Measurements from ENCODE around the gene MKLN1.
"Not testable (repeated sequence)": the region's sequence is repeated elsewhere in the genome, so short reads cannot be mapped to it uniquely, and the experiment has no call there.

MKLN1 gene

DNA sequence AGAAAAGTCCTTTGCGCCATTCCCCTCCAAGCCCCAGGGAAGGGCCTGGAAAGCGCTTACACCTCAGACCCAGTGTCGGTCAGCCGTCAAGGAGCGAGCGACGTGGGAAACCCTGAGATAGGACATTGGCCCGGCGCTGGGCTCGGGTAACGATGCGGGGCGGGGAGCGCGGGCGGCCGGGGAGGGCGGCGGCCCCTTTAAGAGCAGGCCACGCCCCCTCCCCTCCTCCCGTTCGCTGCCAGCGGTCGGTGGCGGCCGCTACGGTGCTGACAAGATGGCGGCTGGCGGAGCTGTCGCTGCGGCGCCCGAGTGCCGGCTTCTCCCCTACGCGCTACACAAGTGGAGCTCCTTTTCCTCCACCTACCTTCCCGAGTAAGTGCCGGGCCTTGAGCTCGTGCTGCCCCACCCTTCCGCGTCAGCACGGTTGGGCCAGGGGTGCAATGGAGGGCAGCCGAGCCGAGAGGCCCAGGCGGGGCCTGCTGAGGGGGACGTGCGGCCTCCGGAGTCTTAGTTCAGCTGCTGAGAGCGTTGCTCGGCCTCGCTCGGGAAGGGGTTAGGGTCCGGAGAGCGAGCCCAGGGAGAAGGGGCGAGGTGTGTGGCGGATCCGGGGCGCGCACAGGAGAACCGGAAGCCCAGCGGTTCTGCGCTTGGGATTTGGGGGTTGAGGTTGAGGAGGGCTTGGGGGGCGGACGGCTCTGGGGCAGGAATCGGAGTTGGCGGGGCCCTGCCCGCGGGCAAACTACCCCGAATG lies at the start of gene MKLN1:
Gene MKLN1, plus strand, starts transcription at position 251 of the 751 bp plus-strand sequence. Its CDS starts 24 bp downstream, at position 275.
- peak; percentile 95 for DNase-seq (ENCODE audit: low spot score)

DNA sequence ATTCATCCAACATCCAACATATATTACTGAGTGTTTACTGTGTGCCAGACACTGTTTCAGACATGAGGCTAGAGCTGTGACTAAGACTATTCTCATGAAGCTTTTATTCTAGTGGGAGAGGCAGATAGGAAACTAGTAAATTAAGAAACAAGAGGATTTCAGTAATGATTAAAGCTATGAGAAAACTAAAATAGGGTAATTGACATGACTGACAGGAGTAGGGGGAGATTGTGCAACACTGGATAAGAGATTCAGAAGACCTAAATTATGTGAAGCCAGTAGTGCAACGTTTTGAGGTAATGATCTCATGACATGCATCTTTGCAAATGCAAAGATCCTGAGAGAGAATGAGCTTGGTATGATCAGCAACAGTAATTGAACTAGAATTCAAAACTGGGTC lies 48.6 kb upstream of the MKLN1 start:
- DNase-seq (ENCODE audit: low spot score): no peak

DNA sequence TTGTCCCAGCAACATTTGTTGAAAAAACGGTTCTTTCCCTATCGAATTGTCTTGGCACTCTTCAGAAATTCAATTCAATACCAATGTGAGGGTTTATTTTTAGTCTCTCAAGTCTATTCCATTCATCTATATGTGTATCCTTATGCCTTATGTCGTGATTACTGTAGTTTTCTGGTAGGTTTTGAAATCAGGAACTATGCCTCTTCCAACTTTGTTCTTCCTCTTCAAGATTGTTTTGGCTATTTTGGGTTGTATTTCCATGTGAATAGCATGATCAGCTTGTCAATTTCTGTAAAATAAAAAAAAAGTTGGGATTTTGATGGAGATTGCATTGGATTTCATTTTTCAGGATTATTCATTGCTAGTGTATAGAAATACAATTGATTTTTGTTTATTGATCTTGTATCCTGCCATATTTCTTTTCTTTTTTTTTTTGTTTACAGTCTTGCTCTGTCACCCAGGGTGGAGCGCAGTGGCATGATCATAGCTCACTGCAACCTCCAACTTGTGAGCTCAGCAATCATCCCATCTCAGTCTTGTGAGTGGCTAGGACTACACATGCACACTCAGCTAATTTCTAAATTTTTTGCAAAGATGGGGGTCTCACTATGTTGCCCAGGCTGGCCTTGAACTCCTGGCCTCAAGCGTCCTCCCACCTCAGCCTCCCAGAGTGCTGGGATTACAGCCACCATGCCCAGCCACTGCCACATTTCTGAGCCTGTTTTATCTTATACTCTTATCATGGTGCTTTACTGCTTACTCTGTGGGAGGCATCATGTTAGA lies 46.2 kb upstream of the MKLN1 start:
- no peak for DNase-seq (ENCODE audit: low spot score)

DNA sequence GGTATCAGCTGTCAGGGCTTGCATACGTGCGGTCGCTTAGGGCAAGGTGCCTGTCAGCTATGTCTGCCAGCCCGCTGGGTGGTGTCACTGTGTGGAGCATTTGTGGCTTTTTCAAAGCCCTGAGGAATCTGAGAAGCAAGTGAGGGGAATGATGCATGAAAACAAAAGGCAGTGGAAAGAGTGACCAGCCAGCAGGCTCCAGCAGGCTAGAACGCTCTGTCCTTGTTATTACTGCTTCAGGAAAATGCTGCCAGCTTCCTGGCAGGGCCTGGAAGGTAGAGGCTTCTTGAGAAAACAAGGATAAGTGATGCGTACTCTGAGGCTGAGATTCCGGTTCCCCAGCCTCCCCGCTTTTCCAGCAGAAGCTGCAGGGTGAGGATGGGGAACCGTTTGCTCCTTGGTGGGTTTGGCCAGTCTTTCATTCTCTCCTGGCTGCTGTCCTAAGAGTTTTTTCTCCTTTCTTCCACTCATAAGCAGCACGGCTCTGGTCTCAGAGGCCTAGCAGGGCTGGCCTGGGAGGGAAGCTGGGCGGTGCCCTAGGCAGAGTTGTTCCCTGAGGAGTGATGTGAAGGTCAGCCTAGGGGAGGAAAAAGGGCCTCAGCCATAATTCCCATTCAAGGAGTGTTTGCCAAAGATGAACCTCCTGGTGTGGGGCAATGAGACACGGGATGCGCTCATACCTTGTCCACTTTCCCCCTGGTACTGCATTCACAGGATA lies 42.8 kb upstream of the MKLN1 start:
- peak; percentile 62 for DNase-seq (ENCODE audit: low spot score)

DNA sequence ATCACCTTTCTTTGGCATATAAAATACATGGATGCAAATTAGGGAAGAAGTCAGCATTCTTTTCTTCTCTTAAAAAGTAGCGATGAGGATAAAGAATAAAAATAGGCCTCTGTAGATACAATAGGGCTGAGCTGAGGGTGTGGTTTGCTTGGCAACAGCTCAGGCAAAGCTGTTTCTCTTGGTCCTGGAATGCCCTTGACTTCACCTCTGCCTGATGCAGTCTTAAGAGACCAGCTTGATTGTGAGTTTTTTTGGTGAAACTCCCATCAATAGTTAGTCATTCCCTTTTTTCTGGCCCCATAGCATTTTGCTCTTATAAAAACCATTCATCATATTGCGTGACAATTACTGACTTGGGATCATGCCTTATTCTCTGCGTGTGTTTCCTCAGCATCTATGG lies 42.1 kb upstream of the MKLN1 start:
- no peak for DNase-seq (ENCODE audit: low spot score)

DNA sequence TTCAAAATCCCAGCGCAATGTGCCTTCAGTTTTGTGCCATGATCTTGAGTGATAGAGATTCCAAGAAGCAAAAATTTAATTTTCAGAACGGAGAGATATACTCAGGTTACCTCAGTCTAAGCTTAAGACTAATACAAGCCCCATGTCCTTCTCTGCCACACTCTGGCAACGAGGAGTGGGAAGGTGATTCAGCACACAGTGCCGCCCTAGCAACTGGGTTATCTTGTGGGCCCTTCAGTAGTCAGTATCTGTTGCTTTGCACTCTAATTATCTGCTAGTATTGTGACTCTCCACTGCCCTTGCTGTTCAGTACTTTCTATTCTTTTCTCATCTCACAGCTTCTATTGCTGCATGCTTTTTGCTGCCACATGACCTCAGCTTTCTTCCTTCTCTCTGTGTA lies 39.2 kb upstream of the MKLN1 start:
- no peak for DNase-seq (ENCODE audit: low spot score)

DNA sequence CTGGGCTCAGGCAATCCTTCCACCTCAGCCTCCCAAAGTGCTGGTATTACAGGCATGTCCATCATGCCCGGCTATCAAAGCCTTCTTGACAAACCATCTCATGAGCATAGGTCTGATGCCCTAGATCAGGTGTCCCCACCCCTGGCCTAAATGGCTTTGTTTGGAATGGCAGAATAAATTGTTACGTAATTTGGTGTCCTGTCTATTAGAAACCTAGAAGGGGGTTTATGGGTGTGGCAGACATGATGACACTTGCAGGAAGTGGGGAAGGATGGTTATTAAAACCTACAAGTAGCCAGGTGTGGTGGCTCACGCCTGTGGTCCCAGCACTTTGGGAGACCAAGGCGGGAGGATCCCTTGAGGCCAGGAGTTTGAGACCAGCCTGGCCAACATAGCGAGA lies 38.6 kb upstream of the MKLN1 start:
- DNase-seq (ENCODE audit: low spot score): no peak

DNA sequence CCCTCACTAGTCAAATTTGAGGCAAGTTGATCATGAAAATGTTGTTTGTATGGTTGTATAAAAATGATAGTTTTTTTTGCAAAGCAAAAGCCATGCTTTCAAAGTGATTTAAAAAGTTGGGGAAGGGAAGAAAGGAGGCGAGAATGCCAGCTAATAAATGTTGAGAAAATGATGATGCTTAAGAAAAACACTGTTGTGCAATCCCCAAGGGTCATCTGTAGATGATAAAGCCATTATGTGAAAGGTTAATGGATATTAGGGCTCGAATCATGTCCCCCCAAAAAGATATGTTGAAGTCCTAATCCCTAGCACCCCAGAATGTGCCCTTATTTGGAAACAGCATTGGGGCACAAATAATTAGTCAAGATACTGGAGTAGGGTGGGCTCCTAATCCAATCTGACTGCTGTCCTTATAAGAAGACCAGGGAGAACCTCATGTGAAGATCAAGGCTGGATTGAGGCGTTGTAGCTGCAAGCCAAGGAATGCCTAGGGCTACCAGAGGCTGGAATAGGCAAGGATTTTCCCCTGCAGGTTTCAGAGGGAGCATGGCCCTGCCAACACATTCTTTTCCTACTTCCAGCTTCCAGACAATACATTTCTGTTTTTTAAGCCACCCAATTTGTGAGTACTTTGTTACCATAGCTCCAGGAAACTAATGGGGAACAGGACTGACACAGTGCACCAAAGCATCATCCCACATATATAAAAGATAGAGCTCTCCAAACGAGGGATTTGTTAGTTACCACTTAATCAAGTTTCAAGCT lies 35.4 kb upstream of the MKLN1 start:
- no peak for DNase-seq (ENCODE audit: low spot score)

DNA sequence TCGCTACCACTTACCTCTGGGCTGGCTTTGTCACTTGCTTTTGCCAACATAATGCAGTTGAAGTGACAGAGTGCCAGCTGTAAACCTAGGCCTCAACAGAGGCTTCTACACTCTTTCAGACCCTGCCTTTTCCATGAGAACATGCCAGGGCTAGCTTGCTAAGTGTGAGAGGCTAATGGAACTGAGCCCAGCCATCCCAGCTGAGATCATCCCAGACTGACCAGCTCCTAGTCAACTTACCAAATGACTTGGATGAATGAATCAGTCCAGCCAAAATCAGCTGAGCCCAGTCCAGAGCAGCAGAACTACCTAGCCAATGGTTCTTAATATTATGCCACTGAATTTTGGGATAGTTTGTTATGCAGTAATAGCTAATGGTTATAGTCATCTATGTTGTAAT lies 34.7 kb upstream of the MKLN1 start:
- DNase-seq (ENCODE audit: low spot score): no peak

DNA sequence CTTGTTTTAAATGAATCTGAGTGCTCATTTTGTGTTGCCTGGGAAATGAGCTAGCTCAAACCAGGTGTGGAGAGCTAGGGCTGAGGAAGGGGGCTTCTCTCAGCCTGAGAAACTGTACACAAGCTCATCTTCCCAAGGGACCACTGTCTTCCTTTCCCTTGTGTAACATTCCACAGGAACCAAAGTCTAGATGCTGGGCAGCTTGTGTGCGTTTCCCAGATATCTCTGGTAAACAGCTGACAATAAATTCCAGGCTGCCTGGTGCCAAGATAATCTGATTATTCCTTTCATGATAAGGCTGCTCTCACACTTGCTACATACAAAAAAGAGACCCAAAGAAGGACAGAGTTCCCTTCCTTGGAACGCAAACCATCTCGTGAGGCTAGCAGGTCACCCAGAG lies 33.1 kb upstream of the MKLN1 start:
- no peak for DNase-seq (ENCODE audit: low spot score)

DNA sequence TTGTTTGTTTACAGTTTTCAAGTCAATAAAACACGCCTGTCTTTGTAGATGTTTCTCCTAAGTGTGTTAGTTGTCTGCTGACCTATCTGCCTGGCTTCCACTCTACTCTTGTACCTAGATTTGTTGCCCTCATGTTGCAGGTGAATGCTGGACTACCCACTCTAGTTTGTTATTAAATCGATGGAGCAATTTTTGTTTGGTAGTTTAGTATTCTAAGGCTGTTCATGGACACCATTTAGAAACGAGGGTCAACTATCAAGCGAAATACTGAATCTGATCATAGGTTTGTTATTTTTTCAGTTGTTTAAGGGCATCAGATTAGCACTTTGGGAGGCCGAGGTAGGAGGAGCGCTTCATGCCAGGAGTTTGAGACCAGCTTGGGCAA lies 29.1 kb upstream of the MKLN1 start:
- DNase-seq (ENCODE audit: low spot score): no peak

DNA sequence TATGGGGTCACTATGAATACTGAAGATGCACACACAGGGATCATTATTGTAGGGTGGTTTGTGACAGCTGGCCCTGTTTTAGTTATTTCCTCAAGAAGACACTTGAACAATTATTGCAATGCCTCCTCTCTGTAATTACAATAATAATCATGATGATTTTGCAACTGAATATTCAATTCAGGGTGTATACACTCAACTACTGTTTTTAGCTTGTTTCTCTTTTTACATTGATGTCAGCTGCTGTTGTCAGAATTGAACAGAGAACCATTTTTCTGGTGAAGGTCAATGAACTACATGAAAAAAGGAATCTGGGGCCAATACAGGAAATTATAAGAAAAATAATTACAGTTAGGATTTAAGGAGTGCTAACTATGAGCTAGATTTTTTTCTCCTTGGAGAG lies 28.6 kb upstream of the MKLN1 start:
- no peak for DNase-seq (ENCODE audit: low spot score)

DNA sequence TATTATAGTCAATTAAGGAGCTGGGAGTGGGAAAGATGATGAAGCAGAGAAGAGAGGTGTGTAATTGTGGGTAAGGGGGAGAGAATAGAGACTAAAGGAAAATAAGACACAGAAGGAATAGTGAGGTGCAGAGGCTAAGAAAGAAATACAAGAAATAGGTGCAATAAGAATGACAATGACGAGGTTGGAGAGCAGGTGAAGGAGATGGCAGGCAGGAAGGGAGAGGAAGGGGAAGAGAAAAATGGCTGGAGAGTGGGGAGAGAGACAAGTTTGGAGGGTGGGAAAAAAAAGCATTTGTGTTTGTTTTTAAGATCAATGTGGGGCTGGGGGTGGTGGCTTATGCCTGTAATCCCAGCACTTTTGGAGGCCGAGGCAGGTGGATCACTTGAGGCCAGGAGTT lies 27.6 kb upstream of the MKLN1 start:
- DNase-seq (ENCODE audit: low spot score): no peak

DNA sequence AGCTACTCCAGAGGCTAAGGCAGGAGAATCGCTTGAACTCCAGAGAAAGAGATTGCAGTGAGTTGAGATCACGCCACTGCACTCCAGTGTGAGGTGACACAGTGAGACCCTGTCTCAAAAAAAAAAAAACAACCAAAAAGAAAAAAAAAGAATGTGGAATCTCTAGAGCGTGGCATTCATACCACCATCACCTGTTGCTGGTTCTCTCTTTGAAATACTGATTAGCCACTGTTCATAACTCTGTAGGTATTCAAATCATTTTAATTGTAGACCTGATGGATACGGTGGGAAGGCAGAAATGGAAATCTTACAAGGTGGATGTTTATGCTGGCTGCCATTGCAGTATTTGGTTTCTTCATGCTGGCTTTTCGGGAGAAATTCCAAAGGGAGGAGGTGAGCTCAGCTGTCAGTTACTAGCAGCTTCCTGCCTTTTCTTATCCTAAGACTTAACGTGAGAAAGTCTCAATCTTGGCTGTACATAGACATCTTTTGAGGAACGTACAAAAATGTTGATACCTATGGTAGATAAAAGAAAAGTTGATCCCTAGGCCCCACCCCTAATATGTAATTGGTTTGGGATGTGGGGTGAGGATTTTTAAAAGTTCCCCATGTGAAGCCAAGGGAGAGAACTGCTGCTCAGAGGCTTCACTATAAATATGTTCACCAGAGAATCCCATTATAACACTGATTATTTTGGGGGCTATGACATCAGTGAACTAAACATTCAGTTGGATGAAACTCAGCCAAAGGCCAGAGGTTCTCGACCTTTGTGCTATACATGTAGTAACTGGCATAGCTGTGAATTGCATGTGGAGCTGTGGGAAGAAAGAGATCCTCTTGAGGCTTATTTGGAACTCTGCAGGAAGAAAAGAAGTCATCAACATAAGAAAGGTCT lies 26.9 kb upstream of the MKLN1 start:
- no peak for DNase-seq (ENCODE audit: low spot score)

DNA sequence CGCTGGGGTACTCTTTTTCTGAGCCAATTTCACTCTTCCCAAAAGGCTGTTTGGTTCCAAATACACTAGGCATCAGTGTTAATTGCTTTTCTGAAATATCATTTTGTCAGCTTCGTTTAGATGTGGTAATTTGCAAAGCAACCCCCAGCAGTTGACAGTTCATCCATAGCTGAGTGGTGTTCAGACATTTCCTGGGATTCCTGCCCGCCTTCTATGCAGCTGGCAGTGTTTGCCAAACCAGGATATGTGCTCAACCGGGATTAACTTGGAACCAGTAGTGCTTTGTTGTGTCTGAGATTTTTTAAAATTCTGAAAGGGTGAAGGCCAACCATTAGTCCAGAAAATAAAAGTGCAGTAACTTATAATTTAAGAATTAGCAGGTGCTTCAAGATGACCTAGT lies 25.2 kb upstream of the MKLN1 start:
- DNase-seq (ENCODE audit: low spot score): no peak

DNA sequence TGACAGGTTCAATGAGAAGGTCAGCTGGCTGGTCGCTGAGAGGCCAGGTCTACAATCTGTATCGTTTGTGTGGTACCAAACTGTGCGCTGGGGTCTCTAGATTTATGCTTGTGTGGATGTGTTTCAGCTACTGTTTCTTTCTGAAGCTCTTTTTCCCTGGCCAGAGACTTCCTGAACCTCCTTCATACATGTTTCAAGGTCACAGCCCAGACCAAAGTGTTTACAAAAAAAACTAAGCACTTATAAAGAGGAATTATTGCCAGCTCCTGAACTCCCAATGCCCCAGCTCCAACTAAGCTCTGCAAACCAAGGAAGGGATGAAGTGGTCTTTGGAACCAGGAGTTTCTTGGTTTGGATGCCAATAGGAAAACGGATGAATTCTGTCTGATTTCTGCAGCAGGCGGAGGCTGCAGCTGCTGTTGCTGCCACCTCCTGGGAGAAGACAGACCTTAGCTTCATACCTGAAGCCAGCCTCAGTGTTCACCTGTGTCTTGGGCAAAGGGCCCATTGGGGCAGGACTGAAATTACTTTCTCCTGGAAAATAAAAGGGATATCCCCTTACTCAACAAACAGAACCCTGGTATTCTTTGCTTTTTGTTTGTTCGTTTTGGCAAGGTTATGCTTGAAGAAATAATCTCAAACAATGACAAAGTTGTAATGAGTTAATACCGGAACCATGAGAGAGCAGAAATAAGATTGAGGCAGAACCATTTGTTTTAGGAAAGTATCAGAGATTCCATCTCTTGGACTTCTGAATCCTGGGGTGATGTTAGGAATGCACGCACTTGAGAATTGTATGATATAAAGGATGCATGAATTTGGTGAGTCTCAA lies 24.6 kb upstream of the MKLN1 start:
- DNase-seq (ENCODE audit: low spot score): peak; percentile 46

DNA sequence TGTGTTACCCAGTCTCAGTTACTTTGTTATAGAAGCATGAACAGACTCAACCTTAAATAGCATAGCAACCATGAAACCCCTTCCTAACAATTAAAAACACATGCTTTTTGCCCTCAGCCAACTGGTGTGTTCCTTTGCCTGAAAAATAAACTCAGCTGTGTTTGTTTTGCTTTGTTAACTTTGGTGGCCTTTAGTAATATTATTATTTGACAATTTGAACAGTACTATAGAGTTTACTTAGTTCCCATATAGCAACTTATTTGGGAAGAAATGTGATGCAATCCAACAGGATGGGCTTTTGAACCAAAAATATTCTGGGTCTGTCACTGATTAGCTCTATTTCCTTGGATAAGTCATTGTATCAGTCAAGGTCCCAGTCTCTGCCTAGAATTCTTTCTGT lies 22.5 kb upstream of the MKLN1 start:
- no peak for DNase-seq (ENCODE audit: low spot score)

DNA sequence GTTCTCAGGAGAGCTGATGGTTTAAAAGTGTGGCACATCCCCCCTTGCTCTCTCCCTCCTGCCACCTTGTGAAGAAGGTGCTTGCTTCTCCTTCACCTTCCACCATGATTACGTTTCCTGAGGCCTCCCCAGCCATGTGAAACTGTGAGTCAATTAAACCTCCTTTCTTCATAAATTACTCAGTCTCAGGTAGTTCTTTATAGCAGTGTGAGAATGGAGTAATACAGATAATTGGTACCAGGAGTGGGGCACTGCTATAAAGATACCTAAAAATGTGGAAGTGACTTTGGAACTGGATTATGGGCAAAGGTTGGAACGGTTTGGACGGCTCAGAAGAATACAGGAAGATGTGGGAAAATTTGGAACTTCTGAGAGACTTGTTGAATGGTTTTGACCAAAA lies 21.6 kb upstream of the MKLN1 start:
- DNase-seq (ENCODE audit: low spot score): not testable (repeated sequence)

DNA sequence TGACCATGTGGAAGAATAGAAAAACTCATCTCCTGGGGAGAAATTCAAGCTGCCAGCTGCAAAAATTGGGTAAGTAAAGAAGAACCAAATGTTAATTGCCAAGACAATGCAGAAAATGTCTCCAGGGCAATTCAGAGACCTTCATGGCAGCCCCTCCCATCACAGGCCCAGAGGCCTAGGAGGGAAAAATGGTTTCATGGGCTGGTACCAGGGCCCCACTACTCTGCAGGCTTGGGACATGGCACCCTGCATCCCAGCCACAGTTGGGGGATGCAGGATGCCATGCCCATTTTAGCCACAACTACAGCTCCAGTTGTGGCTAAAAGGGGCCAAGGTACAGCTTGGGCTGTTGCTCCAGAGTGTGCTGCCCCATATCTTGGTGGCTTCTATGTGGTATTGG lies 20.9 kb upstream of the MKLN1 start:
- no peak for DNase-seq (ENCODE audit: low spot score)

DNA sequence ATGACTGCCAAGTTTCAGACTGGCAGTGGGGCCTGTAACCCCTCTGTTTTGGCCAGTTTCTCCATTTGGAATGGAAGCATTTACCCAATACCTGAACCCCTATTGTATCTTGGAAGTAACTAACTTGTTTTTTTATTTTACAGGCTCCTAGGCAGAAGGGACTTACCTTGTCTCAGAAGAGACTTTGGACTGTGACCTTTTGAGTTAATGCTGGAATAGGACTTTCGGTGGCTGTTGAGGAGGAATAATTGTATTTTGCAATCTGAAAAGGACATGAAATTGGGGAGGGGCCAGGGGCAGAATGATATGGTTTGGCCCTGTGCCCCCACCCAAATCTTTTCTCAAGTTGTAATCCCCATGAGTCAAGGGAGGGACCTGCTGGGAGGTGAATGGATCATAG lies 20.0 kb upstream of the MKLN1 start:
- DNase-seq (ENCODE audit: low spot score): no peak
